K562 (cell line): ENCODE results near the gene ACP4. TPM values are rescaled to one million over a fixed set of nuclear protein-coding genes. Genes with fewer than 3 reads are reported as not detected.
A peak's percentile ranks its signal among the peaks of the same experiment; 100 is the strongest.

Source experiments
- ATAC-seq: fragments of 200-7000 bp; cut with Tn5 transposase; 3 replicates; pipeline ENCODE4 v1.9.1; 2020; ENCODE audit warnings: moderate library complexity
- BruUV-seq: library from RNA; stranded (reverse); fragments of 400-500 nt; replicated peaks from 2 replicates; lab custom pipeline; 2021; lab: Mats Ljungman, UMichigan
- CTCF ChIA-PET: fragments of 300-600 bp; formaldehyde crosslinking; extraction: SDS; loops from one replicate; lab custom pipeline; 2021; ENCODE audit warnings: low intra/inter-chr PET ratio; lab: Yijun Ruan, JAX
- POLR2A ChIA-PET: fragments of 300-600, 350-650 bp; sonication (Branson Sonifier 250); formaldehyde crosslinking; extraction: SDS; loops from one replicate; lab custom pipeline; 2021; ENCODE audit warnings: antibody characterized with exemption, inconsistent platforms; lab: Yijun Ruan, JAX
- DNase-seq, 4 experiments: peaks; one replicate each; pipeline versions ENCODE4 v3.0.0 to v3.0.0-alpha.2; 2011 to 2018; ENCODE audit warnings: low spot score in 3 of 4, mixed read lengths in 3 of 4; ENCODE audit errors: extremely low read depth in 1 of 4
- FAIRE-seq: peaks from 2 replicates; lab custom pipeline; 2011; peaks lifted over from hg19 to GRCh38; lab: Jason Lieb, UNC
- H2AFZ ChIP-seq: 2 replicates; pipeline ENCODE4 v1.6.0; 2011; ENCODE audit warnings: low read depth, low read length, control low read depth, inconsistent platforms
- H3K27ac ChIP-seq: fragments of 200-600 bp; 3 replicates; pipeline ENCODE4 v1.8.0; 2011; ENCODE audit warnings: low read depth, mild to moderate bottlenecking, control low read depth, inconsistent platforms, low read length, moderate library complexity, mixed read lengths; ENCODE audit errors: extremely low read depth
- H3K27me3 ChIP-seq, 2 experiments: fragments of 300-600 bp in 1 of 2; 2 replicates in 1 of 2; 3 replicates in 1 of 2; pipeline versions ENCODE4 v1.6.0 to v1.8.0; 2011; ENCODE audit warnings: inconsistent platforms in 2 of 2, low read length in 2 of 2, mild to moderate bottlenecking in 1 of 2, mixed read lengths in 1 of 2, moderate library complexity in 1 of 2; ENCODE audit not compliant: control insufficient read depth in 2 of 2, insufficient read depth in 2 of 2
- H3K36me3 ChIP-seq: fragments of 300-600 bp; 3 replicates; pipeline ENCODE4 v1.8.0; 2011; ENCODE audit warnings: mild to moderate bottlenecking, low read length, inconsistent platforms; ENCODE audit not compliant: control insufficient read depth, insufficient read depth
- H3K4me1 ChIP-seq, 2 experiments: fragments of 200-600 bp in 1 of 2; replicated peaks in 1 of 2; 2 replicates in 1 of 2; 3 replicates in 1 of 2; pipeline versions ENCODE4 v1.5.1 to v1.8.0; 2011; ENCODE audit warnings: inconsistent platforms in 2 of 2, low read length in 2 of 2, mild to moderate bottlenecking in 1 of 2, mixed read lengths in 1 of 2, moderate library complexity in 1 of 2; ENCODE audit not compliant: control insufficient read depth in 2 of 2, insufficient read depth in 2 of 2
- H3K4me2 ChIP-seq: 2 replicates; pipeline ENCODE4 v1.6.1; 2011; ENCODE audit warnings: low read length, control low read depth, inconsistent platforms, mixed read lengths; ENCODE audit not compliant: insufficient read depth
- H3K4me3 ChIP-seq: fragments of 200-600 bp; sonication (generic), shearing (Covaris generic); 2 replicates; pipeline ENCODE4 v1.5.1; 2016; ENCODE audit warnings: control low read depth, inconsistent platforms
- H3K79me2 ChIP-seq: fragments of 200-600 bp; 3 replicates; pipeline ENCODE4 v1.8.0; 2011; ENCODE audit warnings: low read length, inconsistent platforms; ENCODE audit not compliant: control insufficient read depth, insufficient read depth
- H3K9ac ChIP-seq, 2 experiments: 2 replicates each; pipeline versions ENCODE4 v1.6.0 to v1.6.1; 2011; ENCODE audit warnings: low read depth in 2 of 2, low read length in 2 of 2, control low read depth in 1 of 2, inconsistent platforms in 1 of 2, mild to moderate bottlenecking in 1 of 2, mixed read lengths in 1 of 2; ENCODE audit not compliant: insufficient read depth in 1 of 2
- H3K9me1 ChIP-seq: one replicate; pipeline ENCODE4 v1.6.0; 2011; ENCODE audit warnings: inconsistent platforms, mild to moderate bottlenecking, low read length, moderate library complexity; ENCODE audit not compliant: control insufficient read depth, insufficient read depth
- H3K9me3 ChIP-seq: replicated peaks from 2 replicates; pipeline ENCODE4 v1.5.1; 2011; ENCODE audit warnings: low read depth, low read length, inconsistent platforms; ENCODE audit not compliant: control insufficient read depth, insufficient read depth
- H4K20me1 ChIP-seq: replicated peaks from 2 replicates; pipeline ENCODE4 v1.6.1; 2011; ENCODE audit warnings: low read length, inconsistent platforms, mixed read lengths; ENCODE audit not compliant: control insufficient read depth, insufficient read depth
- BCL6 ChIP-seq: fragments of 250-450 bp; sonication (Bioruptor Pico); IDR thresholded peaks from 2 replicates; pipeline ENCODE4 v1.4.0; 2020
- BCOR ChIP-seq: fragments of 450-650 bp; IDR thresholded peaks from 2 replicates; pipeline ENCODE4 v1.6.1; 2016
- E2F4 ChIP-seq: sonication (generic); formaldehyde crosslinking; IDR thresholded peaks from 2 replicates; pipeline ENCODE4 v1.8.0; 2022; ENCODE audit warnings: mild to moderate bottlenecking, low read depth, missing genetic modification reagents
- KDM1A ChIP-seq, 2 experiments: fragments of 450-650 bp; IDR thresholded peaks; 2 replicates each; pipeline ENCODE4 v1.6.1; 2016; ENCODE audit warnings: mild to moderate bottlenecking in 2 of 2
- NR3C1 ChIP-seq: sonication (generic); formaldehyde crosslinking; IDR thresholded peaks from 2 replicates; pipeline ENCODE4 v1.8.1; 2022; ENCODE audit warnings: missing genetic modification reagents
- PHF21A ChIP-seq: fragments of 450-650 bp; IDR thresholded peaks from 2 replicates; pipeline ENCODE4 v1.6.1; 2017; ENCODE audit warnings: low read depth, borderline replicate concordance
- PREB ChIP-seq: sonication (generic); formaldehyde crosslinking; IDR thresholded peaks from 2 replicates; pipeline ENCODE4 v1.8.1; 2023; ENCODE audit warnings: mild to moderate bottlenecking, missing genetic modification reagents
- RBM25 ChIP-seq: fragments of 200-400 bp; formaldehyde crosslinking; IDR thresholded peaks from 2 replicates; pipeline ENCODE4 v1.6.1; 2018; ENCODE audit warnings: low read length, low read depth, moderate library complexity; ENCODE audit not compliant: severe bottlenecking
- RBM39 ChIP-seq: fragments of 200-400 bp; formaldehyde crosslinking; optimal IDR thresholded peaks from 2 replicates; pipeline ENCODE3; 2018; ENCODE audit warnings: low read depth, low read length
- SIRT6 ChIP-seq: IDR thresholded peaks from one replicate; pipeline ENCODE4 v1.6.1; 2012; ENCODE audit warnings: low read depth, mild to moderate bottlenecking, control low read depth, inconsistent platforms, low read length, moderate library complexity
- SRSF3 ChIP-seq: fragments of 200-400 bp; formaldehyde crosslinking; IDR thresholded peaks from 2 replicates; pipeline ENCODE4 v1.6.1; 2016; ENCODE audit warnings: mild to moderate bottlenecking, low read length, moderate library complexity; ENCODE audit not compliant: insufficient read depth
- ZBTB49 ChIP-seq: sonication (generic); formaldehyde crosslinking; IDR thresholded peaks from 2 replicates; pipeline ENCODE4 v1.8.0; 2022; ENCODE audit warnings: missing genetic modification reagents, mild to moderate bottlenecking, borderline replicate concordance
- ZFP36 ChIP-seq: fragments of 150-350 bp; IDR thresholded peaks from 2 replicates; pipeline ENCODE4 v1.6.1; 2018; ENCODE audit warnings: low read length, low read depth; ENCODE audit not compliant: partially characterized antibody
- WGBS: fragments of 100-300 bp; shearing (Covaris generic); methylation state at CpG from one replicate; pipeline ENCODE4 v1.1.6; 2016; ENCODE audit warnings: low coverage, mixed read lengths; ENCODE audit not compliant: insufficient coverage; ENCODE audit errors: missing lambda C conversion rate; 5-methylcytosine and 5-hydroxymethylcytosine counted together
- in situ Hi-C: fragments of 300-500 bp; cut with MboI; formaldehyde crosslinking; loops from 4 replicates; pipeline ENCODE4 v1.15.0; 2018; ENCODE audit warnings: inconsistent platforms, mixed read lengths
- intact Hi-C: fragments of 100-400 bp; cut with micrococcal nuclease; formaldehyde crosslinking; loops from 2 replicates; pipeline ENCODE4 v1.14.2; 2022
- polyA plus RNA-seq, 8 experiments: library from polyadenylated mRNA; depleted of rRNA in 4 of 8; stranded (reverse) in 5 of 8; unstranded in 3 of 8; fragments of >200 nt; fragmentation: Nextera tagmentation in 2 of 8; fragmentation: Illumina TruSeq in 1 of 8; extraction: Ambion mirVana in 2 of 8; extraction: Trizol in 1 of 8; gene quantifications; 2 replicates each; pipeline versions ENCODE4 v1.2.1 to v1.2.3, GENCODE V29; 2011 to 2014; ENCODE audit warnings: inconsistent platforms in 1 of 8, missing spikeins in 1 of 8
- total RNA-seq, 7 experiments: library from RNA; depleted of rRNA in 6 of 7; stranded (reverse); fragments of >200 nt in 6 of 7; fragmentation: Illumina TruSeq in 2 of 7; extraction: Trizol in 2 of 7; gene quantifications; 2 replicates each; pipeline versions ENCODE4 v1.2.1 to v1.2.3, GENCODE V29; 2011 to 2021; ENCODE audit warnings: low replicate concordance in 1 of 7

ACP4 gene
- total and polyA plus RNA-seq, 9 of the 15 experiments (the other 6 are each of a cell fraction or from before 2014, with no cell fraction given), result not detected

GRCh38 chr19:50831026-50831396 is 40.8 kb downstream of the ACP4 start:
- H3K9me3 ChIP-seq, result no peaks in the 10 kb centered on the region
- BruUV-seq, result no TSS peak
- H3K4me3 ChIP-seq, result no peak overlapping the region
- in situ Hi-C loops, result no loop called here
- H4K20me1 ChIP-seq, result no peaks in the 10 kb centered on the region; the same call in 1 of the 2 replicates
- POLR2A ChIA-PET, result no interaction called here
- H3K79me2 ChIP-seq, result no peaks in the 10 kb centered on the region
- no peak overlapping the region for H3K27ac ChIP-seq
- TF ChIP-seq SIRT6, result no peak
- no peak for TF ChIP-seq ZBTB49
- no peak for TF ChIP-seq PHF21A
- no peak for TF ChIP-seq RBM39
- peak; percentile 80 for TF ChIP-seq RBM25
- TF ChIP-seq BCOR, result peak; percentile 52; the same call in 1 of the 2 replicates
- peak; percentile 33 to 53; a peak in 2 of 4 replicates for TF ChIP-seq KDM1A (IDR thresholded peaks at IDR 0.05)
- TF ChIP-seq ZFP36, result peak; percentile 72
- no peak for TF ChIP-seq E2F4 (CRISPR knock-in tag)
- TF ChIP-seq SRSF3, result no peak
- no peak for TF ChIP-seq PREB
- TF ChIP-seq BCL6 (CRISPR knock-in tag), result no peak
- TF ChIP-seq NR3C1, result no peak
- TF ChIP-seq, all 486 proteins: peak for 4
- intact Hi-C loops, result no loop called here
- CTCF ChIA-PET, result no interaction called here
- 11% methylated on average over 7 of the region's 7 CpGs for WGBS
- Histone ChIP-seq H3K9me1 (no peaks in the 10 kb centered on the region), H3K4me2 (no peak overlapping the region), H3K27me3 (peaks cover 0 to 20% of the 10 kb centered on the region in 2 experiments; a peak in 3 of 5 replicates), H3K4me1 (peaks cover 9 to 17% of the 10 kb centered on the region in 2 experiments; a peak in 4 of 5 replicates), H2AFZ (no peak overlapping the region), H3K9ac (no peak overlapping the region), H3K36me3 (no peaks in the 10 kb centered on the region)
- no peak for ATAC-seq
- DNase-seq, result no peak
- FAIRE-seq, result no peak
